Endothelial cell (in vitro differentiated cells): ENCODE measurements around the gene EPHA6. TPM values are rescaled to one million over a fixed set of nuclear protein-coding genes. Genes with fewer than 3 reads are reported as not detected.

Experiments
- DNase-seq: peaks from one replicate; pipeline ENCODE4 v3.0.0; 2021; ENCODE audit warnings: low spot score
- H3K27ac Mint-ChIP-seq: one replicate; pipeline ENCODE4 v1.8.0; 2021; ENCODE audit warnings: mixed read lengths, inconsistent platforms; ENCODE audit not compliant: unreplicated experiment
- H3K27me3 Mint-ChIP-seq: one replicate; pipeline ENCODE4 v1.8.0; 2021; ENCODE audit warnings: mild to moderate bottlenecking, moderate library complexity, mixed read lengths, inconsistent platforms; ENCODE audit not compliant: unreplicated experiment
- H3K36me3 Mint-ChIP-seq: one replicate; pipeline ENCODE4 v1.8.0; 2021; ENCODE audit warnings: mild to moderate bottlenecking, low read depth, mixed read lengths, inconsistent platforms; ENCODE audit not compliant: unreplicated experiment
- H3K4me1 Mint-ChIP-seq: one replicate; pipeline ENCODE4 v1.8.0; 2021; ENCODE audit warnings: mild to moderate bottlenecking, mixed read lengths, inconsistent platforms; ENCODE audit not compliant: unreplicated experiment
- H3K4me3 Mint-ChIP-seq: one replicate; pipeline ENCODE4 v1.8.0; 2021; ENCODE audit warnings: mild to moderate bottlenecking, mixed read lengths, inconsistent platforms; ENCODE audit not compliant: unreplicated experiment
- H3K9me3 Mint-ChIP-seq: one replicate; pipeline ENCODE4 v1.8.0; 2021; ENCODE audit warnings: mixed read lengths, inconsistent platforms; ENCODE audit not compliant: unreplicated experiment
- CTCF ChIP-seq: fragments of 200-600 bp; sonication (generic); IDR thresholded peaks from one replicate; pipeline ENCODE4 v1.5.0; 2021; ENCODE audit warnings: antibody characterized with exemption; ENCODE audit not compliant: unreplicated experiment
- total RNA-seq: library from RNA; stranded (reverse); fragmentation: NEBNext Ultra II Directional; extraction: Animal tissue kit (Norgen Biotek cat#: 25700); gene quantifications from one replicate; pipeline ENCODE4 v1.2.1, GENCODE V29; 2021; ENCODE audit not compliant: unreplicated experiment

Gene EPHA6
- total RNA-seq, 1 donor from 2014 or later = 21.8 TPM

GRCh38 chr3:97235179-97235578, 420.8 kb downstream of the EPHA6 start:
- H3K27me3 Mint-ChIP-seq = no peaks in the 10 kb centered on the region
- peaks cover 4% of the 10 kb centered on the region for H3K4me1 Mint-ChIP-seq
- TF ChIP-seq CTCF = no peak

DNA sequence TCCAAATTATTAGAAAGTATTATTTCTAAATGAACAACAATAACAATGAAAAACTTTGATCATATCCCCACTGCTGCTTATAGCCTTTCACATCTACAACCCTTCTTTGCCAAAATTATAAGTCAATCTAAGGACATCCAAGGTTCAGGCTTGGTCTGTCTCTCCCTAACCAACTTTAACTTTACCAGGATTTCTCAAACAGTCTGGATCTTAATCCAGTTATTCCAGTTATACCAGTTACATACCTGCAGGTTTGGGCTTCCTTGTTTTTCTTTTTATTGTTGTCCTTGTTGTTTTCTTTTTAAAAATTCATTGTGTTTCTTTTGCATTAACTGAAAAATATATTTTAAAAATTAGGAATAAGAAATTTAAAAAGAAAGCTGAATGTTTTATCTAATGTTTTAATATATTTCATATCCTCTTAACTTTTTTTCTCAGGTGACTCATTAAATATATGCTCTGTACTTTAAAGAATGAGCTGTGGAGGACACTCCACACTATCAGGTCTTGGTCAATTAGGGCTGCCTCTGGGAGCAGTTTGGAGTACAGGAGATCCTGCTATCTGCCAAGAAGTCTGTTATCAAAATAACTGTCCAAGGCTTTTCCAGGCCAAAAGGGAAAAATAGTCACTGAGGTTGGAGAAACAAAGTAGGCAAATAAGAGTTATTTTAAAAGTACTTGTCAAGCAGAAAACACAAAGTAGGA, 421.4 kb downstream of the EPHA6 start:
- Mint-ChIP-seq H3K4me3 (no peak overlapping the region), H3K4me1 (peaks cover 4% of the 10 kb centered on the region), H3K27me3 (no peaks in the 10 kb centered on the region), H3K9me3 (no peaks in the 10 kb centered on the region), H3K36me3 (no peaks in the 10 kb centered on the region), H3K27ac (no peak overlapping the region)
- TF ChIP-seq CTCF = no peak
- DNase-seq = no peak

More at GRCh38 chr3:97235179-97235578, 420.8 kb downstream of the EPHA6 start:
- H3K36me3 Mint-ChIP-seq = no peaks in the 10 kb centered on the region
- no peak for DNase-seq
- no peak overlapping the region for H3K4me3 Mint-ChIP-seq
- H3K9me3 Mint-ChIP-seq = no peaks in the 10 kb centered on the region
- H3K27ac Mint-ChIP-seq = no peak overlapping the region

DNA sequence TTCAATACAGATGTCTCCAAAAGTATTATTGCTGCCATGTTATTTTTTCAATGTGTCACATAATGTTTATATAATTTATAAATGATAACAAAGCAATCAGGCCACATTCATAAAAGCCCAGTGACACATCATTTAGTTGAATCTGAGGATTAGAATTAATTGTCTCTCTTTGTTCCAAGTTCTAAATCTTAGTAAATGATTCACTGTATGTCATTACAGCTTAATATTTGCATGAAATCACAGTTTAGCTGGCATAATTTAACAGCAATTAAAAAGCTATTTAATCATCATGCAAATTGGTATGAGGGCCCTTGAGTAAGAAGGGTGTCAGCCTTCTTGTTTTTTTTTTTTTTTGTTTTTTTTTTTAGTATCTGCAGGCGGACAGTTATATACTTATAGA, 427.0 kb downstream of the EPHA6 start:
- no peak for DNase-seq
- TF ChIP-seq CTCF = no peak
- no peaks in the 10 kb centered on the region for H3K9me3 Mint-ChIP-seq
- H3K27ac Mint-ChIP-seq = no peak overlapping the region
- no peak overlapping the region for H3K4me3 Mint-ChIP-seq
- no peaks in the 10 kb centered on the region for H3K36me3 Mint-ChIP-seq
- H3K27me3 Mint-ChIP-seq = no peaks in the 10 kb centered on the region
- H3K4me1 Mint-ChIP-seq = no peaks in the 10 kb centered on the region

DNA sequence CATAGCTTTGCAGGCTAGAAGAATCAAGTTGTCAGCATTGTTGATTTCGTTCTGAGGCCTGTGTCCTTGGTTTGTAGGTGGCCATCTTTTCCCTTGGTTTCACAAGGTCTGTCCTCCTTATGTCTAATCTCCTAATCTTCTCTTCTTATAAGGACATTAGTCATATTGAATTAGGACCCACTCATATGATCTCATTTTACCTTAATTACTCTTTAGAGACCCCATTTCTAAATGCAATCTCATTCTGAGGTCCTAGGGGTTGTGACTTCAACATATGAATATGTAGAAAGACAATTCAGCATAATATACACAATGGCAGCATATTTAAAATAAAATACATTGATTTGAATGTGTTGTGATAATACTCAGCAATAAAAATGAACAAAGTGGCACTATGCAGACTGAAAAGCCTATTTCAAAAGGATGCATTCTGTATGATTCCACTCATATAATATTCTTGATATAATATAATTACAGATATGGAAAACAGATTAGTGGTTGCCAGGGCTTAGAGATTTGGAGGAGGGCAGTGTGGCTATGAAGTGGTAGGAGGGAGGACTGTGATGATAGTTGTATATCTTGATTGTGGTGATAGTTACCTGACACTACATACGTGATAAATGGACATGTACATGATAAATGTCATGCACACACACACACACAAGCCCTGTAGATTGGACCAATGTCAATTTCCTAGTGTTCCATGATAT, 431.0 kb downstream of the EPHA6 start:
- H3K27ac Mint-ChIP-seq = no peak overlapping the region
- no peaks in the 10 kb centered on the region for H3K9me3 Mint-ChIP-seq
- DNase-seq = no peak
- H3K4me3 Mint-ChIP-seq = no peak overlapping the region
- H3K36me3 Mint-ChIP-seq = no peaks in the 10 kb centered on the region
- no peaks in the 10 kb centered on the region for H3K4me1 Mint-ChIP-seq
- TF ChIP-seq CTCF = no peak
- H3K27me3 Mint-ChIP-seq = peaks cover 2% of the 10 kb centered on the region

DNA sequence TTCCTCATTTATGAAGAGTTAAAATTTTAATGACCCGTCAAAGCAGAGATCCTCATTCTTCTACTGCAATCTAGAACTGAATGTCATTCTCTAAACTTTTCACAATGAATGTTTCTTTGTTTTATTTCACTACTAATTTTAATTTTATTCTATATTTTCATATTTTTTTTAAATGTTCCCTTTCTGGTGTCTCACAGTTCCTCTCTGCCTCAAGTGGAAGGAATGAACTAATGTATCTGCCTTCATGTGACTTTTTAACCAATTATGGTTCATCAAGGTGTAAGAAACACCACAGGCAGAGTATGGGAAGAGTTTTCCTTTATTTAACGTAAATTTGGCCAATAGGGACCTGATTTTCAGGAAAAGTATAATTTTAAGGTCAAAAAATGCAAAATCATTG, 441.7 kb downstream of the EPHA6 start:
- Mint-ChIP-seq H3K36me3 (no peaks in the 10 kb centered on the region), H3K27me3 (no peaks in the 10 kb centered on the region), H3K9me3 (no peaks in the 10 kb centered on the region), H3K4me1 (no peaks in the 10 kb centered on the region), H3K4me3 (no peak overlapping the region), H3K27ac (no peak overlapping the region)
- TF ChIP-seq CTCF = no peak
- no peak for DNase-seq
